ENCODE data around the gene RNF180. TPM values are rescaled to one million over a fixed set of nuclear protein-coding genes. Genes with fewer than 3 reads are reported as not detected.
"Not testable (repeated sequence)": the region's sequence is repeated elsewhere in the genome, so short reads cannot be mapped to it uniquely, and the experiment has no call there.

The RNF180 gene
- total RNA-seq, 1 donor from 2014 or later: 2.8 TPM

DNA sequence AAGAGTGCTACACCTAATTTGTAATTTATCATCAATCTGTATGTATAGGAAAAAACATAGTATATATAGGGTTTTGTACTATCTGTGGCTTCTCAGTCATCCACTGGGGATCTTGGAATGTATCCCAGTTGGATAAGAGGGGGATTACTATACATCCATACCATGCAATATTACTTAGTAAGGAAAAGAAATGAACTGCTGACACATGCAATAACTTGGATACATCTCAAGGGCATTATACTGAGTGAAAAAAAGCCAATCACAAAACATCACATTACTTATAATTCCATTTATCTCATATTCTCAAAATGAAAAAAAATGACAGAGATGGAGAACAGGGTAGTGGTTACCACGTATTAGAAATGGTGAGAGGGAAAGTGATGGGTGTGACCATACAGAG, 231.9 kb downstream of the RNF180 start:
- no peak for ATAC-seq

DNA sequence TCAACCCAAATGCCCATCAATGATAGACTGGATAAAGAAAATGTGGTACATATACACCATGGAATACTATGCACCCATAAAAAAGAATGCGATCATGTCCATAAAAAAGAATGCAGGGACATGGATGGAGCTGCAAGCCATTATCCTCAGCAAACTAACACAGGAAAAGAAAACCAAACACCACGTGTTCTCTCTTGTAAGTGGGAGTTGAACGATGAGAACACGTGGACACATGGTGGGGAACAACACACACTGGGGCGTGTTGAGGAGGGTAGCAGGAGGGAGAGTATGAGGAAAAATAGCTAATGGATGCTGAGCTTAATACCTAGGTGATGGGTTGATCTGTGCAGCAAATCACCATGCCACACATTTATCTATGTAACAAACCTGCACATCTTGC, 233.1 kb downstream of the RNF180 start:
- ATAC-seq: not testable (repeated sequence)

DNA sequence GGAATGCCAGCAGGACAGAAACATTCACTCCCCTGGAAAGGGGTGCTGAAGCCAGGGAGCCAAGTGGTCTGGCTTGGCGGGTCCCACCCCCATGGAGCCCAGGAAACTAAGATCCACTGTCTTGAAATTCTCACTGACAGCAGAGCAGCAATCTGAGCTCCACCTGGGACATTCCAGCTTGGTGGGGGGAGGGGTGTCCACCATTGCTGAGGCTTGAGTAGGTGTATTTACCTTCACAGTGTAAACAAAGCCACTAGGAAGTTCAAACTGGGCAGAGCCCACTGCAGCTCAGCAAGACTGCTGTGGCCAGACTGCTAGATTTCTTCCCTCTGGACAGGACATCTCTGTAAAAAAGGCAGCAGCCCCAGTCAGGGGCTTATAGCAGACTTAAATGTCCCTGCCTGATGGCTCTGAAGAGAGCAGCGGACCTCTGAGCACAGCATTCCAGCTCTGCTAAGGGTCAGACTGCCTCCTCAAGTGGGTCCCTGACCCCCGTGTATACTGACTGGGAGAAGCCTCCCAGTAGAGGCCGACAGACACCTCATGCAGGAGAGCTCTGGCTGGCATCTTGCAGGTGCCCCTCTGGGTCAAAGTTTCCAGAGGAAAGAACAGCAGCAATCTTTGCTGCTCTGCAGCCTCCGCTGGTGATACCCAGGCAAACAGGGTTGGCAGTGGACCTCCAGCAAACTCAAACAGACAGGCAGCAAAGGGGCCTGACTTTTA, 241.6 kb downstream of the RNF180 start:
- ATAC-seq: not testable (repeated sequence)

DNA sequence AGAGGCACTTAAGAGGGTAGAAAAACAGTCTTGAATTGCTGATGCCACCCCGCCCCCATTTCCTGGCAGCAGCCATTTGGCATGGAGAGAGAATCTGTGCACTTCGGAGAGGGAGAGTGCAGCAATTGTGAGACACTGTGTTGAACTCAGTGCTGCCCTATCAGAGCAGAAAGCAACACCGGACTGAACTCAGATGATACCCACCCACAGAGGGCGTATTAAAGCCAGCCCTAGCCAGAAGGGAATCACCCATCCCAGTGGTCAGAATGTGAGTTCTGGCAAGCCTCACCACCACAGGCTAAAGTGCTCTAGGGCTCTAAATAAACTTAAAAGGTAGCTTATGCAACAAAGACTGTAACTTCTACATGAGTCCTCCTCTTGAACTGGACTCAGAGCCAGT, 251.7 kb downstream of the RNF180 start:
- no peak for ATAC-seq

DNA sequence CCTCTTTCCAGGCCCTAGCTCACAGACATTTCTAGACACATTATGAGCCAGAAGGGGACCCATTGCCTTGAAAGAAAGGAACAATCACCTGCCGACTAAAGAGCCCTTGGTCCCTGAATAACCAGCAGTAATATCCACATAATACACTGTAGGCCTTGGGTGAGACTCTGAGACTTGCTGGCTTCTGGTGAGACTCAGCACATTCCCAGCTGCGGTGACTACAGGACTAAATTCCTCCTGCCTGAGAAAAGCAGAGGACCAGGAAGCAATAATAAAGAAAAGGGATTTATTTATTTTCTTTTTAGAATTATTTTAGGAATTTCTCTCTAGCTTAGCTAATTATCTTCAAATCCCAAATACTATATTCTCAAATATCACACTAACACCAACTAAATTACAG, 252.4 kb downstream of the RNF180 start:
- no peak for ATAC-seq

Other genes starting within 250 kb of the RNF180 start
- not detected for gene HTR1A, start 203.4 kb upstream of the RNF180 start, total RNA-seq

Measured in esophagus mucosa (tissue), 1 donor.